ENCODE data around the gene GNA14.
"Not testable (repeated sequence)": the region's sequence is repeated elsewhere in the genome, so short reads cannot be mapped to it uniquely, and the experiment has no call there.

Gene GNA14

GRCh38 chr9:77424993-77425392, 223.1 kb downstream of the GNA14 start:
- H3K27me3 Mint-ChIP-seq, result no peaks in the 10 kb centered on the region

GRCh38 chr9:77423841-77424240, 224.3 kb downstream of the GNA14 start:
- Mint-ChIP-seq H3K4me3 (no peak overlapping the region), H3K9me3 (no peaks in the 10 kb centered on the region), H3K27ac (no peak overlapping the region), H3K27me3 (no peaks in the 10 kb centered on the region), H3K4me1 (ENCODE audit: low read depth) (no peaks in the 10 kb centered on the region), H3K36me3 (ENCODE audit: low read depth) (no peaks in the 10 kb centered on the region)

More at GRCh38 chr9:77424993-77425392, 223.1 kb downstream of the GNA14 start:
- Mint-ChIP-seq H3K27ac (no peak overlapping the region), H3K36me3 (ENCODE audit: low read depth) (no peaks in the 10 kb centered on the region), H3K9me3 (no peaks in the 10 kb centered on the region), H3K4me3 (no peak overlapping the region), H3K4me1 (ENCODE audit: low read depth) (no peaks in the 10 kb centered on the region)

GRCh38 chr9:77422969-77423368, 225.2 kb downstream of the GNA14 start:
- Mint-ChIP-seq H3K4me1 (ENCODE audit: low read depth) (no peaks in the 10 kb centered on the region), H3K27ac (no peak overlapping the region), H3K4me3 (no peak overlapping the region), H3K9me3 (no peaks in the 10 kb centered on the region), H3K36me3 (ENCODE audit: low read depth) (no peaks in the 10 kb centered on the region), H3K27me3 (no peaks in the 10 kb centered on the region)

GRCh38 chr9:77421506-77422265, 226.4 kb downstream of the GNA14 start:
- no peak overlapping the region for H3K4me3 Mint-ChIP-seq
- H3K36me3 Mint-ChIP-seq (ENCODE audit: low read depth), result no peaks in the 10 kb centered on the region
- no peaks in the 10 kb centered on the region for H3K27me3 Mint-ChIP-seq
- H3K9me3 Mint-ChIP-seq, result no peaks in the 10 kb centered on the region
- no peaks in the 10 kb centered on the region for H3K4me1 Mint-ChIP-seq (ENCODE audit: low read depth)
- no peak overlapping the region for H3K27ac Mint-ChIP-seq

GRCh38 chr9:77420641-77421040, 227.5 kb downstream of the GNA14 start:
- Mint-ChIP-seq H3K9me3 (no peaks in the 10 kb centered on the region), H3K4me1 (ENCODE audit: low read depth) (no peaks in the 10 kb centered on the region), H3K27ac (no peak overlapping the region), H3K27me3 (no peaks in the 10 kb centered on the region), H3K4me3 (no peak overlapping the region), H3K36me3 (ENCODE audit: low read depth) (peaks cover 2% of the 10 kb centered on the region)

GRCh38 chr9:77418226-77418625, 229.9 kb downstream of the GNA14 start:
- peaks cover 9% of the 10 kb centered on the region for H3K36me3 Mint-ChIP-seq (ENCODE audit: low read depth)
- H3K4me3 Mint-ChIP-seq, result no peak overlapping the region
- no peaks in the 10 kb centered on the region for H3K4me1 Mint-ChIP-seq (ENCODE audit: low read depth)
- H3K27me3 Mint-ChIP-seq, result no peaks in the 10 kb centered on the region
- H3K27ac Mint-ChIP-seq, result no peak overlapping the region
- no peaks in the 10 kb centered on the region for H3K9me3 Mint-ChIP-seq

GRCh38 chr9:77417566-77417965, 230.6 kb downstream of the GNA14 start:
- Mint-ChIP-seq H3K27me3 (no peaks in the 10 kb centered on the region), H3K36me3 (ENCODE audit: low read depth) (peaks cover 9% of the 10 kb centered on the region), H3K9me3 (no peaks in the 10 kb centered on the region), H3K4me1 (ENCODE audit: low read depth) (no peaks in the 10 kb centered on the region), H3K4me3 (no peak overlapping the region), H3K27ac (no peak overlapping the region)

- H3K27me3 Mint-ChIP-seq; H3K4me3 Mint-ChIP-seq; H3K9me3 Mint-ChIP-seq; H3K27ac Mint-ChIP-seq; H3K4me1 Mint-ChIP-seq (ENCODE audit: low read depth): not testable (repeated sequence)
- H3K36me3 Mint-ChIP-seq (ENCODE audit: low read depth), result peaks cover 44% of the 10 kb centered on the region
Measured at GRCh38 chr9:77408521-77408920, 239.6 kb downstream of the GNA14 start.

GRCh38 chr9:77403239-77403638, 244.9 kb downstream of the GNA14 start:
- no peaks in the 10 kb centered on the region for H3K27me3 Mint-ChIP-seq
- H3K9me3 Mint-ChIP-seq, result peaks cover 4% of the 10 kb centered on the region
- H3K4me3 Mint-ChIP-seq, result no peak overlapping the region
- no peak overlapping the region for H3K27ac Mint-ChIP-seq
- H3K36me3 Mint-ChIP-seq (ENCODE audit: low read depth), result peaks cover 40% of the 10 kb centered on the region
- H3K4me1 Mint-ChIP-seq (ENCODE audit: low read depth), result no peaks in the 10 kb centered on the region

- Mint-ChIP-seq H3K4me3 (no peak overlapping the region), H3K27ac (no peak overlapping the region), H3K27me3 (no peaks in the 10 kb centered on the region), H3K4me1 (ENCODE audit: low read depth) (no peaks in the 10 kb centered on the region), H3K36me3 (ENCODE audit: low read depth) (peaks cover 33% of the 10 kb centered on the region), H3K9me3 (no peaks in the 10 kb centered on the region)
Measured at GRCh38 chr9:77402286-77402685, 245.8 kb downstream of the GNA14 start.

- H3K36me3 Mint-ChIP-seq (ENCODE audit: low read depth), result peaks cover 14% of the 10 kb centered on the region
- H3K27ac Mint-ChIP-seq, result no peak overlapping the region
- no peak overlapping the region for H3K4me3 Mint-ChIP-seq
- no peaks in the 10 kb centered on the region for H3K27me3 Mint-ChIP-seq
- no peaks in the 10 kb centered on the region for H3K9me3 Mint-ChIP-seq
- no peaks in the 10 kb centered on the region for H3K4me1 Mint-ChIP-seq (ENCODE audit: low read depth)
Measured at GRCh38 chr9:77399964-77400363, 248.2 kb downstream of the GNA14 start.

- H3K36me3 Mint-ChIP-seq (ENCODE audit: low read depth); H3K27me3 Mint-ChIP-seq; H3K9me3 Mint-ChIP-seq; H3K4me1 Mint-ChIP-seq (ENCODE audit: low read depth); H3K27ac Mint-ChIP-seq; H3K4me3 Mint-ChIP-seq: not testable (repeated sequence)
Measured at GRCh38 chr9:77398581-77398980, 249.5 kb downstream of the GNA14 start.

- no peaks in the 10 kb centered on the region for H3K27me3 Mint-ChIP-seq
- H3K36me3 Mint-ChIP-seq (ENCODE audit: low read depth), result peaks cover 20% of the 10 kb centered on the region
- no peak overlapping the region for H3K4me3 Mint-ChIP-seq
- no peak overlapping the region for H3K27ac Mint-ChIP-seq
- peaks cover 4% of the 10 kb centered on the region for H3K9me3 Mint-ChIP-seq
- no peaks in the 10 kb centered on the region for H3K4me1 Mint-ChIP-seq (ENCODE audit: low read depth)
Measured at GRCh38 chr9:77392328-77392727, 255.8 kb downstream of the GNA14 start.

GRCh38 chr9:77391834-77392233, 256.3 kb downstream of the GNA14 start:
- Mint-ChIP-seq H3K27ac (no peak overlapping the region), H3K36me3 (ENCODE audit: low read depth) (peaks cover 22% of the 10 kb centered on the region), H3K27me3 (no peaks in the 10 kb centered on the region), H3K4me3 (no peak overlapping the region), H3K4me1 (ENCODE audit: low read depth) (no peaks in the 10 kb centered on the region), H3K9me3 (peaks cover 4% of the 10 kb centered on the region)

- Mint-ChIP-seq H3K4me3 (no peak overlapping the region), H3K36me3 (ENCODE audit: low read depth) (peaks cover 28% of the 10 kb centered on the region), H3K4me1 (ENCODE audit: low read depth) (peaks cover 4% of the 10 kb centered on the region), H3K9me3 (no peaks in the 10 kb centered on the region), H3K27ac (no peak overlapping the region), H3K27me3 (no peaks in the 10 kb centered on the region)
Measured at GRCh38 chr9:77386187-77386586, 261.9 kb downstream of the GNA14 start.

GRCh38 chr9:77384406-77384805, 263.7 kb downstream of the GNA14 start:
- H3K27ac Mint-ChIP-seq, result no peak overlapping the region
- H3K4me3 Mint-ChIP-seq, result no peak overlapping the region
- H3K4me1 Mint-ChIP-seq (ENCODE audit: low read depth), result peaks cover 4% of the 10 kb centered on the region
- no peaks in the 10 kb centered on the region for H3K9me3 Mint-ChIP-seq
- peaks cover 30% of the 10 kb centered on the region for H3K36me3 Mint-ChIP-seq (ENCODE audit: low read depth)
- no peaks in the 10 kb centered on the region for H3K27me3 Mint-ChIP-seq
